A549 (cell line): Measurements from ENCODE around the gene GNG12. TPM values are rescaled to one million over a fixed set of nuclear protein-coding genes. Genes with fewer than 3 reads are reported as not detected.

Experiments
- ATAC-seq, 2 experiments: fragments of 200-7000 bp in 1 of 2; fragments of >200 bp in 1 of 2; cut with Nextera tagmentation in 1 of 2; cut with Tn5 transposase in 1 of 2; 3 replicates each; pipeline versions ENCODE4 v1.8.0 to v1.9.1; 2018 to 2020; ENCODE audit warnings: mild to moderate bottlenecking in 1 of 2, moderate library complexity in 1 of 2
- CTCF ChIA-PET: fragments of 300-600 bp; sonication (Branson Sonifier 250); formaldehyde crosslinking; extraction: SDS; loops from one replicate; lab custom pipeline; 2021; ENCODE audit warnings: antibody characterized with exemption, inconsistent platforms; lab: Yijun Ruan, JAX
- POLR2A ChIA-PET: fragments of 350-600 bp; formaldehyde crosslinking; extraction: SDS; loops from one replicate; lab custom pipeline; 2021; ENCODE audit warnings: antibody characterized with exemption, inconsistent platforms; lab: Yijun Ruan, JAX
- DNase-seq, 2 experiments: peaks; one replicate each; pipeline versions ENCODE4 v3.0.0 to v3.0.0-alpha.2; 2011 to 2016; ENCODE audit warnings: low read depth in 1 of 2, low spot score in 1 of 2
- FAIRE-seq: peaks from 2 replicates; lab custom pipeline; 2011; peaks lifted over from hg19 to GRCh38; lab: Jason Lieb, UNC
- H3K27ac ChIP-seq, 2 experiments: fragments of >200 bp; sonication (Bioruptor Twin); formaldehyde crosslinking; 3 replicates each; pipeline ENCODE4 v1.5.1; 2016 to 2017
- H3K4me1 ChIP-seq: fragments of >200 bp; sonication (Bioruptor Twin); formaldehyde crosslinking; 3 replicates; pipeline ENCODE4 v1.6.1; 2016
- H3K4me2 ChIP-seq: fragments of >200 bp; sonication (Bioruptor Twin); formaldehyde crosslinking; 3 replicates; pipeline ENCODE4 v1.6.1; 2016
- H3K4me3 ChIP-seq: fragments of >200 bp; sonication (Bioruptor Twin); formaldehyde crosslinking; 3 replicates; pipeline ENCODE4 v1.5.1; 2016
- H3K9me3 ChIP-seq: fragments of >200 bp; sonication (Bioruptor Twin); formaldehyde crosslinking; 3 replicates; pipeline ENCODE4 v1.6.1; 2016
- CTCF ChIP-seq: fragments of >200 bp; sonication (Bioruptor Twin); formaldehyde crosslinking; IDR thresholded peaks from 3 replicates; pipeline ENCODE4 v1.5.1; 2016
- EHF ChIP-seq: fragments of 250-450 bp; sonication (Bioruptor Pico); IDR thresholded peaks from 2 replicates; pipeline ENCODE4 v1.5.0; 2020; ENCODE audit warnings: mild to moderate bottlenecking
- EP300 ChIP-seq, 2 experiments: fragments of >200 bp; sonication (Bioruptor Twin); formaldehyde crosslinking; IDR thresholded peaks; 2 replicates in 1 of 2; 3 replicates in 1 of 2; pipeline ENCODE4 v1.6.1; 2016 to 2017
- ESRRA ChIP-seq: fragments of 150-350 bp; IDR thresholded peaks from 2 replicates; pipeline ENCODE4 v1.6.1; 2014; ENCODE audit warnings: mild to moderate bottlenecking, low read length, borderline replicate concordance
- FOSL2 ChIP-seq, 2 experiments: fragments of 450-650 bp in 1 of 2; fragments of >200 bp in 1 of 2; sonication (Bioruptor Twin) in 1 of 2; formaldehyde crosslinking; IDR thresholded peaks; 2 replicates each; pipeline versions ENCODE4 v1.5.0 to v1.6.1; 2016 to 2020; ENCODE audit warnings: mild to moderate bottlenecking in 1 of 2, moderate library complexity in 1 of 2
- FOXS1 ChIP-seq: fragments of 250-450 bp; sonication (Bioruptor Pico); IDR thresholded peaks from 2 replicates; pipeline ENCODE4 v1.5.0; 2020; ENCODE audit warnings: mild to moderate bottlenecking, moderate library complexity
- GATA3 ChIP-seq: IDR thresholded peaks from 2 replicates; pipeline ENCODE4 v1.6.1; 2012; ENCODE audit warnings: borderline replicate concordance
- HMGXB4 ChIP-seq: fragments of 250-450 bp; sonication (Bioruptor Pico); IDR thresholded peaks from 2 replicates; pipeline ENCODE4 v1.5.0; 2021; ENCODE audit warnings: mild to moderate bottlenecking, moderate library complexity, borderline replicate concordance
- HOXA7 ChIP-seq: fragments of 250-450 bp; sonication (Bioruptor Pico); IDR thresholded peaks from 2 replicates; pipeline ENCODE4 v1.5.0; 2020; ENCODE audit warnings: mild to moderate bottlenecking, moderate library complexity
- NFE2L2 ChIP-seq: fragments of 150-350 bp; conservative IDR thresholded peaks from 2 replicates; pipeline ENCODE4 v1.6.1; 2014; ENCODE audit warnings: low read length
- PHF8 ChIP-seq: fragments of 200-600 bp; sonication (generic); IDR thresholded peaks from 2 replicates; pipeline ENCODE4 v1.6.1; 2016; ENCODE audit warnings: low read depth, mild to moderate bottlenecking, antibody characterized with exemption, moderate library complexity, borderline replicate concordance
- RFX5 ChIP-seq: fragments of 450-650 bp; IDR thresholded peaks from 2 replicates; pipeline ENCODE4 v1.7.1; 2014; ENCODE audit warnings: antibody characterized with exemption, mild to moderate bottlenecking, moderate library complexity
- SREBF2 ChIP-seq: fragments of 450-650 bp; IDR thresholded peaks from 2 replicates; pipeline ENCODE4 v1.6.1; 2014; ENCODE audit warnings: mild to moderate bottlenecking, moderate library complexity
- TFCP2L1 ChIP-seq: fragments of 250-450 bp; sonication (Bioruptor Pico); IDR thresholded peaks from 2 replicates; pipeline ENCODE4 v1.5.0; 2021; ENCODE audit warnings: mild to moderate bottlenecking
- USF2 ChIP-seq: fragments of 450-650 bp; IDR thresholded peaks from 2 replicates; pipeline ENCODE4 v1.6.1; 2014; ENCODE audit warnings: antibody characterized with exemption
- ZC3H11A ChIP-seq: fragments of 450-650 bp; IDR thresholded peaks from 2 replicates; pipeline ENCODE4 v1.6.1; 2014; ENCODE audit warnings: antibody characterized with exemption, mild to moderate bottlenecking
- ZFP36 ChIP-seq: fragments of 450-650 bp; IDR thresholded peaks from 2 replicates; pipeline ENCODE4 v1.6.1; 2014; ENCODE audit warnings: borderline replicate concordance; ENCODE audit not compliant: partially characterized antibody
- ZNF302 ChIP-seq: fragments of 250-450 bp; sonication (Bioruptor Pico); IDR thresholded peaks from 2 replicates; pipeline ENCODE4 v1.9.0; 2021; ENCODE audit warnings: inconsistent platforms, mild to moderate bottlenecking, moderate library complexity
- WGBS: methylation state at CpG from one replicate; pipeline ENCODE4 v1.1.6; 2017; ENCODE audit errors: missing lambda C conversion rate; 5-methylcytosine and 5-hydroxymethylcytosine counted together
- polyA plus RNA-seq, 4 experiments: library from polyadenylated mRNA; depleted of rRNA in 3 of 4; stranded (reverse); fragments of >200 nt; fragmentation: RNase III in 1 of 4; extraction: RNeasy Plus Mini Kit Qiagen cat#74134 plus additional on column Dnase treatment in 1 of 4; gene quantifications; 2 replicates in 3 of 4; 3 replicates in 1 of 4; pipeline ENCODE4 v1.2.3, GENCODE V29; 2011 to 2017
- TF ChIP-seq, protein P1 (sequence below): IDR thresholded peaks from 2 replicates; pipeline ENCODE4 v1.6.1; 2012; ENCODE audit warnings: low read depth, borderline replicate concordance
- TF ChIP-seq, protein P2 (sequence below): fragments of >200 bp; sonication (Bioruptor Twin); formaldehyde crosslinking; IDR thresholded peaks from 3 replicates; pipeline ENCODE4 v1.6.1; 2016

Gene GNG12
- polyA plus RNA-seq, 2 of the 4 experiments (the other 2 are of a cell fraction), result 91.8 to 132 TPM

GRCh38 chr1:67761730-67762129 lies 71.5 kb downstream of the GNG12 start:
- Histone ChIP-seq H3K27ac (peak overlapping the region in 1 of 2 experiments; percentile 75; a peak in 3 of 6 replicates), H3K4me3 (no peak overlapping the region), H3K4me1 (peaks cover 64% of the 10 kb centered on the region), H3K9me3 (no peaks in the 10 kb centered on the region), H3K4me2 (no peak overlapping the region)
- ATAC-seq, result no peak
- CTCF ChIA-PET, result interaction anchor here (0.9 to 13.3 kb wide), 7 partner anchors 10 to 234 kb away, joined by 4 to 197 read pairs (median 8); no protein-coding TSS in a partner anchor
- no peak for TF ChIP-seq FOXS1 (CRISPR knock-in tag)
- no peak for DNase-seq
- no peak for FAIRE-seq
- POLR2A ChIA-PET, result no interaction called here
- 86% methylated on average over 4 of the region's 4 CpGs for WGBS

DNA sequence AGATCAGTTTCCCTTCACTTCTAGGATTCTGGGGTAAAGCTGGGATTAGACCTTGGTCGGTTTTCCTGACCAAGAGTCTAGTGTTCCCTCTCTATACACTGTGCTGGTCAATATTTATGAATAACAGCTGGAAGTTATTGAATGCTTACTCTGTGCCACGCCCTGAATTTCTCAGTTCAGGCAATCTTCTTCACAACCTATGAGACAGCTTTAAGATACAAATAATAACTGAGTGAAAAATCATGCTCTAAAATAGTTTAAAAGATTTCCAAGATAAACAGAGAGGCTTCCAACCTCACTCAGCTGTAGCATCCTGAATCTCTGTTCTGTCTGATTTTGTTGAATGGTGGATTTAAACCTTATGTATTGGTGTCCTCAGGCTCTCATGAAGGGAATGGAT lies 72.2 kb downstream of the GNG12 start:
- H3K4me2 ChIP-seq, result peak overlapping the region; percentile 60
- 54% methylated on average over 2 of the region's 2 CpGs for WGBS
- CTCF ChIA-PET, result interaction anchor here (0.7 to 13.3 kb wide), 47 partner anchors 8 to 356 kb away, joined by 3 to 197 read pairs (median 5); partner anchors contain the start of gene GADD45A
- peak in 1 of 2 experiments; percentile 19; a peak in 3 of 6 replicates for ATAC-seq
- POLR2A ChIA-PET, result interaction anchor here (1.1 to 2.3 kb wide), 2 partner anchors 10 to 76 kb away, joined by 3 to 15 read pairs; partner anchors contain the start of gene GADD45A
- H3K4me1 ChIP-seq, result peaks cover 58% of the 10 kb centered on the region
- H3K27ac ChIP-seq, result peak overlapping the region; percentile 68 to 75
- TF ChIP-seq ZFP36, result no peak
- no peak for TF ChIP-seq GATA3
- no peak for TF ChIP-seq PHF8
- TF ChIP-seq TFCP2L1 (CRISPR knock-in tag), result no peak
- no peak for TF ChIP-seq CTCF
- TF ChIP-seq SREBF2, result no peak
- TF ChIP-seq NFE2L2, result no peak
- no peak for TF ChIP-seq USF2
- TF ChIP-seq, protein P1, sequence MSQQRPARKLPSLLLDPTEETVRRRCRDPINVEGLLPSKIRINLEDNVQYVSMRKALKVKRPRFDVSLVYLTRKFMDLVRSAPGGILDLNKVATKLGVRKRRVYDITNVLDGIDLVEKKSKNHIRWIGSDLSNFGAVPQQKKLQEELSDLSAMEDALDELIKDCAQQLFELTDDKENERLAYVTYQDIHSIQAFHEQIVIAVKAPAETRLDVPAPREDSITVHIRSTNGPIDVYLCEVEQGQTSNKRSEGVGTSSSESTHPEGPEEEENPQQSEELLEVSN, result no peak
- TF ChIP-seq, protein P2, sequence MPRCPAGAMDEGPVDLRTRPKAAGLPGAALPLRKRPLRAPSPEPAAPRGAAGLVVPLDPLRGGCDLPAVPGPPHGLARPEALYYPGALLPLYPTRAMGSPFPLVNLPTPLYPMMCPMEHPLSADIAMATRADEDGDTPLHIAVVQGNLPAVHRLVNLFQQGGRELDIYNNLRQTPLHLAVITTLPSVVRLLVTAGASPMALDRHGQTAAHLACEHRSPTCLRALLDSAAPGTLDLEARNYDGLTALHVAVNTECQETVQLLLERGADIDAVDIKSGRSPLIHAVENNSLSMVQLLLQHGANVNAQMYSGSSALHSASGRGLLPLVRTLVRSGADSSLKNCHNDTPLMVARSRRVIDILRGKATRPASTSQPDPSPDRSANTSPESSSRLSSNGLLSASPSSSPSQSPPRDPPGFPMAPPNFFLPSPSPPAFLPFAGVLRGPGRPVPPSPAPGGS, result no peak
- no peak for TF ChIP-seq ESRRA
- TF ChIP-seq ZC3H11A, result no peak
- no peak for TF ChIP-seq HOXA7 (CRISPR knock-in tag)
- no peak for TF ChIP-seq EHF (CRISPR knock-in tag)
- TF ChIP-seq EP300 (IDR thresholded peaks at IDR 0.05), result no peak
- no peak for TF ChIP-seq FOSL2 (IDR thresholded peaks at IDR 0.05)
- TF ChIP-seq FOSL2 (CRISPR knock-in tag; IDR thresholded peaks at IDR 0.05), result no peak
- no peak for TF ChIP-seq ZNF302 (CRISPR knock-in tag)
- TF ChIP-seq RFX5, result no peak
- TF ChIP-seq HMGXB4, result no peak
- TF ChIP-seq, all 56 proteins: peak for 0
- Histone ChIP-seq H3K4me3 (no peak overlapping the region), H3K9me3 (no peaks in the 10 kb centered on the region)
- FAIRE-seq (no peak), DNase-seq (no peak)
